Fibroblast of the conjunctiva (primary cell): ENCODE measurements around the gene CSDE1.
"Not testable (repeated sequence)": the region's sequence is repeated elsewhere in the genome, so short reads cannot be mapped to it uniquely, and the experiment has no call there.

Source experiments
- DNase-seq: peaks from one replicate; pipeline ENCODE4 v3.0.0-alpha.2; 2010; ENCODE audit warnings: low read depth

Gene CSDE1

DNA sequence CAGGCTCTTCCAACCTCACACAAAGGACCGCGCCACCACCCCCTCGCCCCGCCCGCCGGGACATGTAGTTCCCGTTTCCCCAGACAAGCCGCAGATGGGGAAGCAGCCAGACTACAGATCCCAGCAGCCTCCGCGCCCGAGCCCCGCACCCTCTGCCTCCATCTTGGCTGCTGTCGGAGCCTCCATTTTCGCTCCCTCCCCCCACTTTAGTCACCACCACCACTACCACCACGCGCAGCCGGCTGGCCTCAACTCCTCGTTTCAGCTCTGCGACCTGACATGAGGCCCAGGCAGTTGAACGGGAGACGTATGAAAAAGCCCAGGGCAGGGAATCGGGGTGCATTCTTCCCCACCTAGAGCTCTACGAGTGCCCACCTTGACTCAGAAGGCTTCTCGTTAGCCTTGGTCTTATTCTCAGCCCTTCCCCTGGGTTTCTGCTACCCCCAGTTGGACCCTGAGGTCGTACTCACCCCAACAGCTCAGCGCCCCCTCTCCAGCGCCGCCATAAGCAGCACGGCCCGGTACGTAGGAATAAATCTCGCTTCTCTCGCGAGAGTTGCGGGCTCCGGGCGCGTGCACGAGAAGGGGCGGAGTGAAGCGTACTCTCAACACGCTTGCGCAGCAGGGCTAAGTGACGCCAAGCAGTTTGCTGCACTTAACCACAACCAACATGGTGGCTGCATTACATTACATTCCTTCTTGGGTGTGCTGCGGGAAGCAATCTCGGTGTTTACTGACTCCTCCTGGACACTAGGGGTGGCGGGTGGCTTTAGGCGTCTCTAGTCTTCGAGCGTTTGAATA is at the start of gene CSDE1:
Gene CSDE1, minus strand, starts transcription at position 530 of the 801 bp plus-strand sequence. CDS start 18,094 bp downstream, outside the sequence.
- peak; percentile 98 for DNase-seq

GRCh38 chr1:114804449-114804848 is 46.7 kb upstream of the CSDE1 start:
- not testable (repeated sequence) for DNase-seq

- no peak for DNase-seq
Measured at GRCh38 chr1:114803001-114803400, 45.2 kb upstream of the CSDE1 start.

GRCh38 chr1:114794038-114794437 is 36.3 kb upstream of the CSDE1 start:
- no peak for DNase-seq

GRCh38 chr1:114790581-114790980 is 32.8 kb upstream of the CSDE1 start:
- not testable (repeated sequence) for DNase-seq

GRCh38 chr1:114786440-114786839 is 28.7 kb upstream of the CSDE1 start:
- DNase-seq, result not testable (repeated sequence)

DNA sequence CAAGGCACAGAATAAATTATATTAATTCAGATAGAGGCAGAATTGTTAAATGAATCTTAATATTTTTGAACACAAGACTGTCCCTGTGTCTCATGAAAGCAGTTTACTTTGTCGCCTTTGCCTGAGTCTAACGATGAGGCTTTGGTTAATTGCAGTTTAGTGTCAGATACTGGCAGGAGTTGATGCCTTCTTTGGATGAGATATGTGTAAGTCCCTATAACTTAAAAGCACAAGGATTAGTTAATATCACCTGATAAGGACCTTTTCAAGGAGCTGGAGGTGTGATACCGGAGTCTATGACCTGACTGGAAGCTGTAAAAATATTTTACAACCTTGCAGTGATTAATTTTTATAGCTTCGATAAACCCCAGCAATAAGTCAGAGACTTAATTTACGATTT is 24.7 kb upstream of the CSDE1 start:
- no peak for DNase-seq

GRCh38 chr1:114780344-114781226 is 22.8 kb upstream of the CSDE1 start, which contains the start of gene SIKE1:
Gene SIKE1, minus strand, starts transcription at chr1:114780685. Its CDS starts 78 bp downstream, at chr1:114780607.
- DNase-seq, result peak; percentile 91

- no peak for DNase-seq
Measured at GRCh38 chr1:114779722-114780121, 21.9 kb upstream of the CSDE1 start.

- DNase-seq, result not testable (repeated sequence)
Measured at GRCh38 chr1:114776726-114777125, 18.9 kb upstream of the CSDE1 start.

DNA sequence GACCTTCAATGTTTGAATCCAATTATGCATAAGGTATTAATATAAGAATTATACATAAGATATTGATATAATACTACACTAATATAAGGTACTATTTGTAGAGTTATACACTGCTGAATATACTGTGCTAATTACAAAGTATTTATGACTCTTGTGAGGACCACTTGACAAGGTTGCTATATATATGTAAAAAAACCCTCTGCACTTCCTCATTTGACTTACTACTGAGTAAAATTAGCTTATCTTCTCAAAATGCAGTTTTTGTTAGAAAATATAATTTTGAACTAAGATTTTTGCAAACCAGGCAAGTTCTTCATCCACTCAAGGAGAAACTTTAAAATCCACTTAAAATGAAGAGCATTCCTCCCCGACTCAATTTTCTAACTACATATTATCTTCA is 14.2 kb upstream of the CSDE1 start:
- DNase-seq, result no peak

DNA sequence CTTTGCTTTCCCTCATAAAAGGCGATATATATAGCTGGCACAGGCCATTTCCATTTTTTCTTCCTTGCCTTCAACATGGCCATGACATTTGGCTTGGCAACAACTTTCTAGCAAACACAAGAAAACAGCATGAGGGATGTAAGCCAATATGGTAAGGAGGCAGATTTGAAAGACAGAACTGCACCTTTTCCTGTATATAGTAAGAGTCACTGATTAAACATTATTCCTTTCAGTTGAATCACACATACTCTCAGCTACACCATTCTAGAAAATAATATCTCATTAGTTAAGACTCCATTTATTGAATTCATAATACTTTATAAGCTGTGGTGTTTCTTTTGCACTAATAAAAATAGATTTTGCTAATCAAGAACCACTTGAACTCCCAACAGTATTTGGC is 13.2 kb upstream of the CSDE1 start:
- DNase-seq, result no peak

GRCh38 chr1:114764689-114765088 is 6.9 kb upstream of the CSDE1 start:
- DNase-seq, result no peak

DNA sequence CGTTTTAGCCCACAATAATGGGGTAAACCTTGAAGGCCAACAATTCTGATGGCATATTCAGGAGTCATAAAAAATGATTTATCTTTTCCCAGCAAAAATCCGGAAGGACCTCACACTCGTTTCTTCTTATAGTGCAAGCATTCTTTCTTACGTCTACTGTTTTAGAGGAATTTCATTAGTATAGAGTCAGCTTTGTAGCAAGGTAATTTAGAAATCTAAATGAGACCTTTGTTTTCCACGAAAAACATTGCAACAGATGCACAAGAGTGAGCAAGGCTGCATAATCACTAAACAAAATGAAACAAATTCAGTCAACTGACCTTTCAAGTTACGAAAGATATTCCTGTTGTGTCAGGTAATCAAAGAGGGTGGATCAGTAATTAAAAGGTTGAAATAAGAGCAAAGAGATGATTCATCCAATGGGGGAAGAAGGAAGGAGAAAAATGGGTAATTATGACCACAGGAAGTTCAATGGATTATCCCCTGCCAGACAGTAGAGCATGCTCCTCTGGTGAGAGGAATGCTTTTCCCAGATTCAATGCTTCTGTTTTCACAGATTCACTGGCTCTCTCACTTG is 560 bp upstream of the CSDE1 start:
- no peak for DNase-seq

GRCh38 chr1:114756949-114757454 is 782 bp downstream of the CSDE1 start:
- DNase-seq, result peak; percentile 16

DNA sequence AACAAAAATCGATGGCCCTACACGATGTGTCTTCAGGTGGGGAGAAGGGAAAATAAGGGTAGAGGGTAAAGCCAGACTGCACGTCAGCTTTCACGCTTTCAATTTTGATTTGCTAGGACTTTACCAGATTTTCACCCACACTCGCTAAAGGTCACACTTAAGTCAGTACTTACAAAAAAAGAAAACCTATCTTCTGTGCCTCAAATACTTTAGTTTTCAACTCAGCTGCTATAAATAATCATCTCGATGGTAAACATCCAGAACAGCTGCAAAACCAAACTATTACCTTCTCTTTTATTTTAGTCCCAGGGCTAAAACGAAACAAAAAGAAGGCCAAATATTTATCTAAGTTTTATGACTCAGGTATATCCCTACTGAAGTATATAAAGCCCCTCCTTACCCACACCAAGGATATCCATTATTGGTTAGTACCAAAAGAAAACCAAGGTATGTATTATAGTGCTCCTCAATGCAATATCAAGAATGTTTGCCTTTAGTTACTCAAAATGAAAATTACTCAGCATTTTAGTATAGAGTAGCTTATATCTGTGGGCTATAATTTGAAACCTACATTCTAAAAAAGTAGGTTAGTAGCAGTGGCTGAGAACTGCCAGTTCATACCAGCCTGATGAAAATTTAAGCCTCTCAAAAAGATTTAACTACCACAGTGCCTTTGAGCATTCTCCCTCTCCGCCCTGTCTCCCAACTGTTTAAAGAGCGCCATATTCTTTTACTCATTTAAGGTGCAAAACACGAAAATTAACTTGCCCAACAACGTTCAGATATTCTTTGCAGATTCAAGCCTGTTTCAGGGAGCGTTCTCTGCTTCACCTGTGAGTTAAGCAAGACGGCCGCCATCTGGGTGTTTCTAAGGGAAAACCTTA is 1.5 kb downstream of the CSDE1 start:
- DNase-seq, result no peak

DNA sequence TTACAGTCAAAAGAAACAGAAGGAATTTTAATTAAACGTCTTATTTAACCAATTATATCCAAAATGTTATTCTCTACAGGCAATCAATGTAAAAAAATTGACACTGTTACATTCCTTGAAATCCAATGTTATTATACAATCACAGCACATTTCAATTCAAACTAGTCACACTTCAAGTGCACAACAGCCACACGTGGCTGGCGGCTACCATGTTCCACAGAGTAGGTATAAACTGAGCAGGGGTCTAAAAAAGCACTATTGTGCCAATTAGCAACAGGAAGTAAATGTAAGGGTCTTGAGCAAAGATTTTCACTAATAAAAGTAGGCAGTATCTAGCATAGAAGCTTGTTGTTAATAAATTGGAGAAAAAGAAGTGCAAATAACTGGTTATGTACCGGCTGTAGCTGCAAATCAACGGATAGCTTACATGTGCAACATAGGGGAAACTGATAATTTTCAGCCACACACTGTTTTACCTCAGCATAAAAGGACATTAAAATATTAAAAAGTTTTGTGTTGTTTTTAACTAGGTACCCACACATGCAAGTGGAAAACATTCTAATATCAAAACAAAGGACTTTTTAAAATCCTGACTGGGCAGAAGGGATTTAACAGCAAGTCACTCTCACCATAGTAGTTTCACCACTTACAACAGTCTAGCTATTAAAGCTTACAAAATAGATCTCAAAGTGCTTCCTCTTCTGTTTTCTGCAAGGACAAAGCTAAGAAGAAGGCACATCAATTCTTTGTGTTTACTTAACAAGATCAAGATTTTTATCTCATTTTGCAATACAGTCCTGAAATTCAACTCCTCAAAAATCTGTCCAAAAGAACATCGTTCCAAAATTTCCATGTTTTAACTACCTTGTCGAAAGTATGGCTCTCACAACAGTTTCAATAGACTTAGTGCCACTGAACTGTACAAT is 2.5 kb downstream of the CSDE1 start:
- no peak for DNase-seq

GRCh38 chr1:114753702-114754101 is 4.1 kb downstream of the CSDE1 start:
- not testable (repeated sequence) for DNase-seq

- no peak for DNase-seq
Measured at GRCh38 chr1:114753143-114753542, 4.6 kb downstream of the CSDE1 start.

- DNase-seq, result no peak
Measured at GRCh38 chr1:114750780-114751179, 7.0 kb downstream of the CSDE1 start.
